Left lobe of liver (tissue), 2 donors: ENCODE data around the gene GCNT2. TPM values are rescaled to one million over a fixed set of nuclear protein-coding genes. Genes with fewer than 3 reads are reported as not detected.
A peak's percentile ranks its signal among the peaks of the same experiment; 100 is the strongest.
"Not testable (repeated sequence)": the region's sequence is repeated elsewhere in the genome, so short reads cannot be mapped to it uniquely, and the experiment has no call there.

Experiments used
- ATAC-seq: fragments of 200-7000 bp; cut with Tn5 transposase; one replicate; pipeline ENCODE4 v1.9.1; 2020; ENCODE audit warnings: mild to moderate bottlenecking, moderate library complexity
- DNase-seq: peaks from one replicate; pipeline ENCODE4 v3.0.0-alpha.2; 2020; ENCODE audit warnings: low spot score
- total RNA-seq: library from RNA; stranded (reverse); gene quantifications from one replicate; pipeline ENCODE4 v1.2.1, GENCODE V29; 2021
- donor health status: DM: no; HTN: no; CAD: no; lungs with moderate emphysema.
- donor health status: DM: no; HTN: yes; CAD: no.

The GCNT2 gene
- total RNA-seq, 1 donor from 2014 or later: 9.4 TPM

GRCh38 chr6:10599046-10599445, 77.9 kb downstream of the GCNT2 start:
- no peak for DNase-seq
- ATAC-seq: no peak

- not testable (repeated sequence) for ATAC-seq, DNase-seq
These were observed 79.5 kb downstream of the GCNT2 start for GRCh38 chr6:10600681-10601080.

GRCh38 chr6:10603219-10603618, 82.1 kb downstream of the GCNT2 start:
- DNase-seq: no peak
- ATAC-seq: no peak

- ATAC-seq (no peak), DNase-seq (no peak)
These were observed 87.9 kb downstream of the GCNT2 start for GRCh38 chr6:10609038-10609437.

GRCh38 chr6:10610289-10610688, 89.1 kb downstream of the GCNT2 start:
- peak; percentile 83 for ATAC-seq
- no peak for DNase-seq

GRCh38 chr6:10612161-10612560, 91.0 kb downstream of the GCNT2 start:
- ATAC-seq: no peak
- DNase-seq: no peak

- ATAC-seq (peak; percentile 69), DNase-seq (no peak)
These were observed 91.9 kb downstream of the GCNT2 start for GRCh38 chr6:10613077-10613476.

GRCh38 chr6:10613723-10614122, 92.6 kb downstream of the GCNT2 start:
- DNase-seq (no peak), ATAC-seq (no peak)

GRCh38 chr6:10615675-10616074, 94.5 kb downstream of the GCNT2 start:
- ATAC-seq: no peak
- no peak for DNase-seq

GRCh38 chr6:10616266-10616665, 95.1 kb downstream of the GCNT2 start:
- DNase-seq, ATAC-seq: not testable (repeated sequence)

- DNase-seq (no peak), ATAC-seq (no peak)
These were observed 96.0 kb downstream of the GCNT2 start for GRCh38 chr6:10617008-10617696.

GRCh38 chr6:10618409-10618808, 97.3 kb downstream of the GCNT2 start:
- DNase-seq: no peak
- ATAC-seq: no peak

- ATAC-seq (no peak), DNase-seq (no peak)
These were observed 100.1 kb downstream of the GCNT2 start for GRCh38 chr6:10621213-10621612.

GRCh38 chr6:10621847-10622246, 100.7 kb downstream of the GCNT2 start:
- DNase-seq (no peak), ATAC-seq (no peak)

- no peak for ATAC-seq
These were observed 103.7 kb downstream of the GCNT2 start for GRCh38 chr6:10624836-10625235.

GRCh38 chr6:10626154-10626741, 105.1 kb downstream of the GCNT2 start:
- ATAC-seq (no peak), DNase-seq (no peak)

More at GRCh38 chr6:10624836-10625235, 103.7 kb downstream of the GCNT2 start:
- no peak for DNase-seq

GRCh38 chr6:10627800-10628199, 106.6 kb downstream of the GCNT2 start:
- ATAC-seq (no peak), DNase-seq (no peak)

GRCh38 chr6:10630178-10630577, 109.0 kb downstream of the GCNT2 start:
- no peak for DNase-seq
- no peak for ATAC-seq

- no peak for ATAC-seq
- no peak for DNase-seq
These were observed 112.1 kb downstream of the GCNT2 start for GRCh38 chr6:10633216-10633615.

GRCh38 chr6:10640412-10640811, 119.3 kb downstream of the GCNT2 start:
- ATAC-seq (no peak), DNase-seq (no peak)

- DNase-seq: no peak
- no peak for ATAC-seq
These were observed 120.4 kb downstream of the GCNT2 start for GRCh38 chr6:10641528-10641927.

- no peak for DNase-seq
- ATAC-seq: no peak
These were observed 122.1 kb downstream of the GCNT2 start for GRCh38 chr6:10643201-10643651.

GRCh38 chr6:10644225-10644624, 123.1 kb downstream of the GCNT2 start:
- no peak for ATAC-seq
- no peak for DNase-seq
